GM18502 (cell line): ENCODE measurements around the gene KIAA0930.
"Not testable (repeated sequence)": the region's sequence is repeated elsewhere in the genome, so short reads cannot be mapped to it uniquely, and the experiment has no call there.

Source experiments
- ATAC-seq: cut with Tn5 transposase; IDR thresholded peaks from one replicate; pipeline ENCODE4 v1.9.1; 2021; ENCODE audit warnings: mild to moderate bottlenecking; ENCODE audit not compliant: unreplicated experiment, poor library complexity

KIAA0930 gene

GRCh38 chr22:45240810-45241631, at the start of gene KIAA0930:
KIAA0930 (minus strand) TSS chr22:45240894; CDS start chr22:45240703, 191 bp downstream.
- ATAC-seq, result peak; percentile 41

GRCh38 chr22:45286854-45287551, 46.3 kb upstream of the KIAA0930 start:
- no peak for ATAC-seq

GRCh38 chr22:45285263-45286058, 44.8 kb upstream of the KIAA0930 start:
- no peak for ATAC-seq

- peak; percentile 52 for ATAC-seq
Measured at GRCh38 chr22:45284705-45285262, 44.1 kb upstream of the KIAA0930 start, which contains the start of gene UPK3A. UPK3A (plus strand) TSS chr22:45284949; CDS start chr22:45285014, 65 bp downstream.

DNA sequence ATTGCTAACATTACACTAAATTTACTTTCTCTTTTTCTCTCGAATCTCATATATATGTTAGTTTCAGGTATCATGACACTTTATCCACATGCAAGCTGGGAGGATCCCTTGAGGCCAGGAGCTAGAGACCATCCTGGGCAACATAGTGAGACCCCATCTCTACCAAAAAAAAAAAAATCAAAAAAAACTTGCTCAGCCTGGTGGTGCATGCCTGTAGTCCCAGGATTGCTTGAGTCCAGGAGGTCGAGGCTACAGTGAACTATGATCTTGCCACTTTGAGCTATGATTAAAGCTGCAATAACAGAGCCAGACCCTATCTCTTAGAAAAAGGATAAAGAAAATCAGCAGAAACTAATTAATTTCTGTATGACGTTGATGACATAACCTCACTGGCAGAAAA, 40.3 kb upstream of the KIAA0930 start:
- ATAC-seq, result no peak

- no peak for ATAC-seq
Measured at GRCh38 chr22:45280587-45280980, 39.9 kb upstream of the KIAA0930 start.

DNA sequence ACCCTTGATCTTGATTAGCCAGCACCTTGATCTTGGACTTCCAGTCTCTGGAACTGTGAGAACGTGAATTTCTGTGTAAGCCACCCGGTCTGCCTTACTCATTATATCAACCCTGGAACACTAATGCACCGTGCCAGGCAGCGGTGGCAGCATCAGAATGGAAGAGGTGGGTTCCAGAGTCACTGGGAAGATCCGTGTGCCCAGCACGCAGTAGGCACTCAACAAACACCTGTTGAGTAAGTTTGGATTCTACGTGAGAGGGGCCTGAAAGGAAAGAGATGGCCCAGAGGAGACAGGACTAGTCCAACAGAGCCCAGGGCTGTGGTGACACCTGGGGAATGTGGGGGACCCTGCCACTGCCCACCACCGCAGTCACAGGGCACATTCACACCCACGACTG, 37.4 kb upstream of the KIAA0930 start:
- ATAC-seq, result no peak

GRCh38 chr22:45277720-45278119, 37.0 kb upstream of the KIAA0930 start:
- ATAC-seq, result not testable (repeated sequence)

GRCh38 chr22:45276507-45277105, 35.9 kb upstream of the KIAA0930 start:
- ATAC-seq, result no peak

- ATAC-seq, result no peak
Measured at GRCh38 chr22:45273452-45274075, 32.9 kb upstream of the KIAA0930 start.

DNA sequence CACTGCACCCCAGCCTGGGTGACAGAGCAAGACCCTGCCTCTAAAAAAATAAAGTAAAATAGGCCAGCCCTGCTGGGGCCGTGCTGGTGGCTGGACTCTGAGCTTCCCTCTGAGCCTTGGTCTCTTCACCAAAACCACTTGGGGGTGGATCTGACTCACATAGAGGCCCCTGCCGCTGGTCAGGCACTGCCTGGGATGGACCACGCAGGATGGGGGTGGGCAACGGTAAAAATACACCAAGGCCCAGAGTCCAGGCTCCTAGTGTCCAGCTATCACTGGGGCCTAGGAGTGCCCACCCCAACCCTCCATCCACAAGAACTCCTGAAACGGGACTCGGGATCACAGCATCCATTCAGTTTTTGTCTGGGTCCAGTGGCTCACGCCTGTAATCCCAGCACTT, 31.8 kb upstream of the KIAA0930 start:
- no peak for ATAC-seq

- no peak for ATAC-seq
Measured at GRCh38 chr22:45271667-45272201, 31.0 kb upstream of the KIAA0930 start.

DNA sequence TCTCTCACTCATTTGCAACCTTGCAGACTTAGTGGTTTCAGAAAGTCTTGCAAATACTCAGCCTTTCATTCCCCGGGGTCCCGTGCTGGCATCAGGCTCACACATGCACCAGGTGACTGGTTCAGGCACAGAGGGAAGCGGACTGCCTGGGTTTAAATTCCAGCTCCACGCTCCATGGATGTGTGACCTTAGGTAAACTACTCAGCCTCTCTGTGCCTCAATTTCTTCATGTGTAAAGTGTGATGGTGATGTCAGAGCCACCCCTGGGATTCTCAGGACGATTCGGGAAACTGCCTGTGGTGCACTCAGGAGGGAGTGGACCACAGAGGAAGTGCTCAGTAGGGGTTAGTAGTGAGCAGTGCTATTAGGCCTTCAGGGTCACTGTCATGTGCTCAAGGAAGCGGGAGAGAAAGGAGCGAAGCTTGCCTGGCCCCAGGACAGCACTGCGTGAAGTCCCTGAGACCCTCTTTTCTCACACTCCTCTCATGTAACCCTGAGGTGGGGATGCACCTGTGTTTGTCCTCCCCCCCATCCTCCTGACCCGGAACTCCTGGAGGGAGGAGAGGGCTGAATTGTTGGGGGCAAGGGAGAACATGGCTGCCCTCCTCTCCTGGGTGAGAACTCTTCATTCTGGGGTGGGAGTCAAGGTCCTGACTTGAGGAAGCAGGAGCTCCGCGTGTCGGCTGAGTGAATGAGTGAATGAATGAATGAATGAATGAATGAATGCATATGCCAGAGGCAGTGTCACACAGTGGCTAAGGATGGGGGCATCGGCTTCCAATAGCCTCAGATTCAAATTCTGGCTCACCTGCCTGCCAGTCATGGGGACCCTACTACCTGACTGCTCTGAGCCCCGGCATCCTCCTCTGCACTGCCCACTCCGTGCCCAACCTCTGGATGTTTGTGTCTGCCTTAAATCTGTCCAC, 29.7 kb upstream of the KIAA0930 start:
- ATAC-seq, result no peak

DNA sequence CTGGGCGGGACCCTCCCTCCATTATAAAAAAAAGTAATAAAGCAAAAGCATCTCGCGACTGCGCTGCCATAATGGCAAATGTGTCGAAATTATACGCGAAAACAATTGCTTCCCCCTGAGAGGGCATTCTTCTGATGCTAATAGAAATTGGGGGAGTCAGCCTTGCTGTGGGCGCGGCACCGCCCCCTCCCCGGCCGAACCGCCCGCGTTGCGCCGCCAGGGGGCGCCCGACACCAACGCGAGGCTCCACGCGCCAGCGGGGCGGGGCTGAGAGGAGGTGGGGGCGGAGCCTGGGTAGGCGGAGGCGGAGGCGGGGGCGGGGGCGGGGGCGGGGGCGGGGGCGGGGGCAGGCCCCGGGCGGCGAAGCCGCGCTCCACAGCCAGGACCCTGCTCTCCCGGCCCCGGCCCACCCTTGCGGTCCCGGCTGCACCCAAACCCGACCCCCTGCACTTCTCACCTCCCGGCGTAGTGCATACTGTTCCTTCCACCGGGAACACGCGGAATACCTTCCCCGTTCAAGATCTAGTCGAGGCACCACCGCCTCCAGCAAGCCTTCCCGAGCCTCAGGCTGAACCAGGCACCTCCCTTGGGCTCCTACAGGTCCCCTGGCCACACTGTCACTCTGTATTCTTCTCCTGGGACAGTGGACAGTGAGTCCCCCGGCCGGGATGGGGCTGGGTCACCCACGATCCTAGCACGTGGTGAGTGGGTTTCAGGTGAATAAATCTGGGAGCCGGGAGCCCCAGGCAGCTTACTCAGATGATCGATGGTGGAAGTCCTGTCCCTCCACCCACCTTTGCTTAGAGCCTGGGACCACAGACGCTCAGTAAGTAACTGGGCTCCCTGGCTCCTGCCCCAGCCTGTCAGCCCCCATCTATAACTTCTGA, 28.5 kb upstream of the KIAA0930 start:
- peak; percentile 82 for ATAC-seq

DNA sequence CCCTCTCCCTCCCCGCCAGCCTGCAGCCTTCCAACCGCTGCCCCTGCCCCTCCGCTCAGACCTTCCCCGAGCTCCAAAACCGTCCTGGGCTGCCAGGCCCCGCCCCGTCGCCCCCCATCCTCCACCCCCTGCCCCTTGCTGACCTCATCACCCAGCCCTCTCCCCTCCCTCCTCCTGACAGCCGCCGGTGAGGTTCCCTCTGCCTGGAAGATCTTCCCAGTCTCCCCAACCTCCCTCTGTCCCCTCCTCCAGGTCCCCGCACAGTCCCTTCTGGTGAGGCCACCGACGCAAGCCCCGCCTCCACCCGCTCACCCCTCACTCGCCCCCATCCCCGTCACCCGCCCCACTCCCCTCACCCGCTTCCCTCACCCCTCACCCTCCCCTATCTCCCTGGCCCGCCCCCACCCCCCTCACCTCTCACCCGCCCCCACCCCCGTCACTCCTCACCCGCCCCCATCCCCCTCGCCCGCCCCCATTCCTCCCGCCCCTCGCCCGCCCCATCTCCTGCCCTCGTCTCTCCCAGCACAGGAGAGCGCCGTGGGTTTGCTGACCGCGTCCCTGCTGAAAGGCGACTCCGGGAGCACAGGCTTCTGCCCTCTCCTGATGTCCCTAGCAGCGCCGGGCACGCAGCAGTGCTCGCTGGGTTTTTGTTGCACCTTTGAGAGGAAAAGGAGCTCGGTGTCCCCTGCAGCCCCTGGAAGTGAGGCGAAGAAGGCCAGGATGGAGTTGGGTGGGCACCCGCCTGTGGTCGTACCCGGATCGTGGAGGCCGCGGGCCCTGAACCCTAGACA, 27.7 kb upstream of the KIAA0930 start:
- no peak for ATAC-seq

- ATAC-seq, result no peak
Measured at GRCh38 chr22:45265535-45265934, 24.8 kb upstream of the KIAA0930 start.
